ENCODE results near the gene SMAD6. TPM values are rescaled to one million over a fixed set of nuclear protein-coding genes. Genes with fewer than 3 reads are reported as not detected.

Gene SMAD6
- total RNA-seq, 4 donors from 2014 or later: 1.7 to 6.3 (median 3.8) TPM

- no peaks in the 10 kb centered on the region for H3K36me3 ChIP-seq
- no peak for TF ChIP-seq CTCF (IDR thresholded peaks at IDR 0.05)
- TF ChIP-seq POLR2A (IDR thresholded peaks at IDR 0.05): no peak
- H3K27me3 ChIP-seq: peaks cover 0 to 37% (median 0%) of the 10 kb centered on the region in 4 donors
- DNase-seq: no peak
- peak overlapping the region in 2 of 4 donors; percentile 14 to 77 for H3K27ac ChIP-seq
- H3K9me3 ChIP-seq: no peaks in the 10 kb centered on the region
- WGBS, 2 donors: 86 to 94% methylated on average over 6 of the region's 6 CpGs
- peak overlapping the region in 3 of 4 donors; percentile 63 to 77 (median 69) for H3K4me3 ChIP-seq
- intact Hi-C loops (cut with DNase I): no loop called here
- H3K4me1 ChIP-seq: peaks cover 8 to 73% (median 29%) of the 10 kb centered on the region in 3 donors
Measured at GRCh38 chr15:66705277-66706146, 3.5 kb downstream of the SMAD6 start.

GRCh38 chr15:66706225-66706732 is 4.2 kb downstream of the SMAD6 start:
- peak overlapping the region in 2 of 4 donors; percentile 30 to 63 for H3K4me3 ChIP-seq
- intact Hi-C loops (cut with DNase I): no loop called here
- WGBS, 2 donors: 67 to 73% methylated on average over 1 to 3 of the region's 22 CpGs
- H3K9me3 ChIP-seq: no peaks in the 10 kb centered on the region
- H3K27ac ChIP-seq: peak overlapping the region in 2 of 4 donors; percentile 57 to 77
- TF ChIP-seq CTCF (IDR thresholded peaks at IDR 0.05) (peak in 1 of 6 experiments; percentile 27), POLR2A (IDR thresholded peaks at IDR 0.05) (no peak)
- no peaks in the 10 kb centered on the region for H3K36me3 ChIP-seq
- DNase-seq: no peak
- peaks cover 8 to 67% (median 29%) of the 10 kb centered on the region in 3 donors for H3K4me1 ChIP-seq
- H3K27me3 ChIP-seq: peaks cover 0 to 37% (median 0%) of the 10 kb centered on the region in 4 donors

- Histone ChIP-seq H3K27ac (peak overlapping the region in 3 of 4 donors; percentile 56 to 77 (median 57)), H3K9me3 (no peaks in the 10 kb centered on the region), H3K4me3 (peak overlapping the region in 1 of 4 donors; percentile 63), H3K27me3 (peaks cover 0 to 37% (median 0%) of the 10 kb centered on the region in 4 donors), H3K4me1 (peaks cover 8 to 67% (median 29%) of the 10 kb centered on the region in 3 donors), H3K36me3 (no peaks in the 10 kb centered on the region)
- intact Hi-C loops (cut with DNase I): no loop called here
- 50 to 83% methylated on average over 1 to 4 of the region's 6 CpGs for WGBS, 2 donors
- TF ChIP-seq CTCF (IDR thresholded peaks at IDR 0.05) (no peak), POLR2A (IDR thresholded peaks at IDR 0.05) (no peak)
- no peak for DNase-seq
Measured at GRCh38 chr15:66706840-66707239, 4.8 kb downstream of the SMAD6 start.

- intact Hi-C loops (cut with DNase I): no loop called here
- H3K4me1 ChIP-seq: peaks cover 5 to 64% (median 26%) of the 10 kb centered on the region in 3 donors
- peak overlapping the region in 3 of 4 donors; percentile 56 to 70 (median 57) for H3K27ac ChIP-seq
Measured at GRCh38 chr15:66707310-66708082, 5.5 kb downstream of the SMAD6 start.

More at GRCh38 chr15:66707310-66708082, 5.5 kb downstream of the SMAD6 start:
- DNase-seq: no peak
- H3K4me3 ChIP-seq: peak overlapping the region in 2 of 4 donors; percentile 49 to 63
- H3K36me3 ChIP-seq: no peaks in the 10 kb centered on the region
- H3K9me3 ChIP-seq: no peaks in the 10 kb centered on the region
- 33 to 34% methylated on average over 3 to 10 of the region's 16 CpGs for WGBS, 2 donors
- peaks cover 0 to 34% (median 0%) of the 10 kb centered on the region in 4 donors for H3K27me3 ChIP-seq
- TF ChIP-seq CTCF (IDR thresholded peaks at IDR 0.05) (no peak), POLR2A (IDR thresholded peaks at IDR 0.05) (no peak)
